Measurements from ENCODE around the gene PDZRN4.
"Not testable (repeated sequence)": the region's sequence is repeated elsewhere in the genome, so short reads cannot be mapped to it uniquely, and the experiment has no call there.

PDZRN4 gene

DNA sequence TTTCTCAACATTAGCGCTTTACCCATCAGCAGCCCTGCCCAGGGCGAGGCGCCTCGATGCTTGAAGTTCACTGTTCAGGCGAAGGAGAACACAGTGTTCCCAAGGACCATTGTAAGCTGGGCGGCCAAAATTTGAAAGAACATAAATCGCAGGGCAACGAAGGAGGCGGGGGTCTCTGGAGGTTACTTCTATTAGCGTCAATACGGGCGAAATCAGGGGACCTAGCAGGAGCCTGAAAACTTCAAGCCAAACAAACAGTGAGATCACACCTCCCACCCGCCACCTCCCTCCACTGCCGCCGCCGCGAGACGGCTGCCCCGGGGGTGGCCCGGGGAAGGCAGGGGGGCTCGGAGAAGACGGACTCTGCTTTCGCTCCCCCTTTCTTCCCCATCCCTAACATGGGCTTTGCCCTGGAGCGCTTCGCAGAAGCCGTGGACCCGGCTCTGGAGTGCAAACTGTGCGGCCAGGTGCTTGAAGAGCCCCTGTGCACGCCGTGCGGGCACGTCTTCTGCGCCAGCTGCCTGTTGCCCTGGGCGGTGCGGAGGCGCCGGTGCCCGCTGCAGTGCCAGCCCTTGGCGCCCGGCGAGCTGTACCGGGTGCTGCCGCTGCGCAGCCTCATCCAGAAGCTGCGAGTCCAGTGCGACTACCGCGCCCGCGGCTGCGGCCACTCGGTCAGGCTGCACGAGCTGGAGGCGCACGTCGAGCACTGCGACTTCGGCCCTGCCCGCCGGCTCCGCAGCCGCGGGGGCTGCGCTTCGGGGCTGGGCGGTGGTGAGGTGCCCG, at the start of gene PDZRN4:
Gene PDZRN4 (plus strand): TSS at position 263 of the 783 bp plus-strand sequence.
- DNase-seq, result no peak

DNA sequence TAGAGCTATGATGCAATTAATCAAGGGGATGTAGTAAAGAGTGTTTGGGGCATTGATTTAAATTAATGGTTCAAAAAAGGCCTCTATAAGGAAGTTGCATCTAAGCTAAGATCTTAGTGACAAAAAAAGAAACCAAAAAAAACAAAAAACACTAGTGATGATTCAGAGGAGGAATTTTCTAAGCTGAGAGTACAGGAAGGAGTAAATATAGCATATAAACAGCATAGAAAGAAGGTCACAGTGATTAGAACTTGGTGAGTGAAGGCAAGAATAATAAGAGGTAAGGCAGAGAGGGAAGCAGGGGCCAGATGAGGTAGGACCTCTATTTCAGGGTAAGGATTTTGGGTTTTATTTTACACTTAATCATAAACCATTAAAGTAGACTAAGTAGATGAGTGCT, 48.0 kb upstream of the PDZRN4 start:
- DNase-seq, result no peak

DNA sequence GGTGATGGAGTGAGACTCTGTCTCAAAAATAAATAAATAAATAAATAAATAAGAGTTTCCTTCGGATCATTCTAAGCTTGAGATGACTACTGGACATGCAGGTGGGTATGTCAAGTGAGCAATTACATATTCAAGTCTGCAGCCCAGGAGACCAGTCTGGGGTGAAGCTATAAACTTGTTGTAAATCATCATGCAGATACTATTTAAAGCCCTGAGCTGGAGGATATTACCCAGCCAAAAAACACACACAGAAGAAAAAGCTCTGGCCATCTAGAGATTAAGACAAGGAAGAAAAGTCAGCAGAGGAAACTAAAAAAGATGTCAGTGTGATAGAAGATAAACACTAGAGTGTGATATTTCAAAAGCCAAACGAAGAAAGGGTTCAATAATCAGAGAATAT, 47.0 kb upstream of the PDZRN4 start:
- DNase-seq, result no peak

DNA sequence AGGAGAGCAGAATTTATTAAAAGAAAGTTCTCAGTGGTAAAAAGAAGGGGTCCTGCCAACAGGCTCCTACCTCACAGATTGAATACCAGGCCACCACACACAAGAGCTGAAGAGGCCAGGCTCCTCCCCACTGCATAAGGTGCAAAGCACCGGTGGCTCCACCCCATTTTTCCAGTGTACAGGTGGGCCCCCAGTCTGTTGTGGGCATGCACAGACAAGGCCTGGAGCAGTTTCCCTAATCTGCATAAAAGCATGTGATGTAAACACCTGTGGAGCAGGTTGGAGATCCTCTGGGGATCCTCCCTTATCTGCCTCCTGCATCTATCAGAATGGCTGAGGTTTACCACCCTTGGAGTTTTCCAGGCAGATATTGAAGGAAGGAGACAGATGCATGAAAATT, 45.7 kb upstream of the PDZRN4 start:
- no peak for DNase-seq

DNA sequence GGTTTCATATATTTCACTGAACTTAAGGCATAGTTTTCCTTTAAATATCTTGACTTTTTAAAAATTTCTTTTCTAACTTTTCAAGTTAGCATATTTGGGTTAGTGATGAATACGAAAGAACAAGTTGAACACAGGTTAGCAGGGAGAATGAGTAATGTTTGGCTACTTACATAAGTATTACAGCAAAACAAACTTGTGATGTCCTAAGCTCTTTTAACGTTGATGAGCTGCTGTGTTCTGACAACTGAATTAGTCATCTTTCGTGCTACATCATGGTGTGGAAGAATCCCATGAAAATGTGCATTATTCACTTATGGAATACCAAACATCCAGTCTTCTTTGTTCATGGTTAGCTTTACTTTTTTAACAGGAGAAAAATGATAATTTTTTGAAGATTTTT, 36.3 kb upstream of the PDZRN4 start:
- DNase-seq, result no peak

DNA sequence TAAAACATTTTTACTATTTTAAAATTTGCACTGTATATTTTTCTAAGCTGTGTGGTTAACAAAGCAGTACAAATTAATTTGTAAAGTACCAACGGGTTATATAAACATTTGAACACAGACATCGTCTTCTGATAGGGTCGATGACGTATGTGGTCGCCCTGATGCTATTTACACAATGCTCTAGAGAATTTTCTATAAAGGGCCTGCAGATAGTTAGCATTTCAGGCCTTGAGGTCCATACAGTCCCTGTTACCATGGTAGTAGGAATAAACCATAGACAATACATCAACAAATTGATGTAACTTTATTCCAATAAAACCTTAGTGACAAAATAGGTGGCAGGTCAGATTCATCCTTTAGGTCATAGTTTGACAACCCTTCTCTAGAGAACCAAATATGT, 25.7 kb upstream of the PDZRN4 start:
- DNase-seq, result no peak

DNA sequence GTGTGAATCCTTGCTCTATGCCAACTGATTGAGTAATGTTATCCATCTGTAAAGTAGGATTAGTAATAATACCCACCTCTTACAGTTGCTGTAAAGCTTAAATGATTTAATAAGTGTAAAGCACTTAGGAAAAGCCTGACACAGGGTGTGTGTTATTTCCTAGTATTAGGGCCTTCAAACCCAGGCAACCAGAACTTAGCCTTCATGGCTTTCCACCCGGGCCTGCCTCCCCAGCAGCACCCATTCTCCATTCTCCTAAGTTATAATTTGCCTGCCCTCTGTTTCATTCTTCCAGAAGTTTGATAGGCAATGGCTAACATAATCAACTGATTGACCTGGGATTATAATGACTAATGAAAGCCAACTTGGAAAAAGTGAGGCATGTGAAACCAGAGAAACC, 20.4 kb upstream of the PDZRN4 start:
- DNase-seq, result no peak

DNA sequence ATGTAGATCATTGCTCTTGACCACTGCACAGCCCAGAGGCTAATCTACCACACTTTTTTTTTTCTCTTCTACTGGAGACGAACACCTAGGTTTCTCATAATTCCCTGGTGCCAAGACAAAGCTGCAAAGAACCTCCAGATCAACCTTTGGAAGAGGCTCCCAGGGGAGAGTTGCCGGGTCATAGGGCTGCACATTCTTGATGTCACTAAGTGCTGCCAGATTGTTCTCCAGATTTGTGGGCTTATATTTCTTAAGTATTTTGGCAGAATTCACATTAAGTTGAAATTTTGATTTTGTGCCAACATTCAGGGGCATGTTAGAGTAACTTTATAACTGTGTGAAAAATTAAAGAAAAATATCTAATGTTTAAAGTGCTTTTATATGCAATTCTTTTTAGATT, 13.5 kb upstream of the PDZRN4 start:
- no peak for DNase-seq

DNA sequence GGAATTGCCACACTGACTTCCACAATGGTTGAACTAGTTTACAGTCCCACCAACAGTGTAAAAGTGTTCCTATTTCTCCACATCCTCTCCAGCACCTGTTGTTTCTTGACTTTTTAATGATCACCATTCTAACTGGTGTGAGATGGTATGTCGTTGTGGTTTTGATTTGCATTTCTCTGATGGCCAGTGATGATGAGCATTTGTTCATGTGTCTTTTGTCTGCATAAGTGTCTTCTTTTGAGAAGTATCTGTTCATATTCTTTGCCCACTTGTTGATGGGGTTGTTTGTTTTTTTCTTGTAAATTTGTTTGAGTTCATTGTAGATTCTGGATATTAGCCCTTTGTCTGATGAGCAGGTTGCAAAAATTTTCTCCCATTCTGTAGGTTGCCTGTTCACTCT, 8.6 kb upstream of the PDZRN4 start:
- not testable (repeated sequence) for DNase-seq

DNA sequence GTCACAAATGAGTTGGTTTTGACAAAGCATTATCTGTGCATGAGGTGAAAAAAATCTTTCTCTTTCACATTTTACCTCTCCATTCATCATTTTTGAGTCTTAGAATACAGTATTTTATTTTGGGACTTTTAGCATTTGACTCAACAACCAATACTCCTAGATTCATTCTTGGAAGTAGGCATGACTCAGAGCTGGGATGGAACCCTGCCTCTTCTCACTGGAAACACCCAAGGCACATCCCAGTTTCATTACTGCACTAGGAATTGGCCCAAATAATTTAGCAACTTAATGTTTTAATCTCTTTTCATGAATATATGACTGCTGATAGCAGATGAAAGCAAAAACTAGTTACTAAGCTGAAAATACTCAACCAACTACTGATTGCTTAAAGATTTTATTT, 3.3 kb upstream of the PDZRN4 start:
- no peak for DNase-seq

DNA sequence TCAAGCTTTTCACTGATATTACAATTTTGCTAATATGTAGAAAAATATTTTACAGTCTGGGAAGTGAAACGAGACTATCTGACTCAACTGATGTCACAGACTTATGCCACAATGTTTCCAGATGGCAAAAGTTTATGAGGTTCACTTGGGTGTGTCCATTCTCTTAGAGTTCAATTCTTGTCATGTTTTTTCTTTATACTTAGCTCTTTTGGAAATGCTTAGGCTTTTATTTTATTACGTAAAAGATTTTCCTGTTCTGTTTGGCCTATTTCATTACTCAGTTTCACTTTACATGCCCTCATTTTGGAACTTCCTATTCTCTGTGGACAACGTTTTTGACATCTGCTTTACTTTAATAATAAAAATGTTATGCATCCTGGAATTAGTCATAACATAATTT, 2.1 kb upstream of the PDZRN4 start:
- no peak for DNase-seq

DNA sequence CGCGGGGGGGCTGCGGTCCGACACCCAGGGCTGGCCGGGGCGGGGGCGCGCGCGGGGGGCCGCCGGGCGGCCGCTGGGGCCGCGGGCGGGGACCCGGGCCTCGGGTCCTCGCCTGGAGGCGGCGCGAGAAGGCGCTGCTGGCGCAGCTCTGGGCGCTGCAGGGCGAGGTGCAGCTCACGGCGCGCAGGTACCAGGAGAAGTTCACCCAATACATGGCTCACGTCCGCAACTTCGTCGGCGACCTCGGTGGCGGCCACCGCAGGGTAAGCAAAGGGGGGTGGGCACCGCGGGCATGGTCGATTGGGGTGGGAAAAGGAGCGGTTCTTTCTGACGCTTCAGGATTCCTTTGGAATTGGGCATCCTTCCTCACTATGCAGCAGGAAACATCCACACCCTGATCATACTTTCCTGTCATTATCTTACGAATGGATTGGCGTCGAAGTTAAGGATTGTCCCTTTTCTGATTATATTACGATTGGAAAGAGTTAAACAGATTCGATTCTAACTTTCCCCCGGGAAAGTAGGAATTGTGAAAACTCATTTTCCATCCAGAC, 798 bp downstream of the PDZRN4 start:
- no peak for DNase-seq

DNA sequence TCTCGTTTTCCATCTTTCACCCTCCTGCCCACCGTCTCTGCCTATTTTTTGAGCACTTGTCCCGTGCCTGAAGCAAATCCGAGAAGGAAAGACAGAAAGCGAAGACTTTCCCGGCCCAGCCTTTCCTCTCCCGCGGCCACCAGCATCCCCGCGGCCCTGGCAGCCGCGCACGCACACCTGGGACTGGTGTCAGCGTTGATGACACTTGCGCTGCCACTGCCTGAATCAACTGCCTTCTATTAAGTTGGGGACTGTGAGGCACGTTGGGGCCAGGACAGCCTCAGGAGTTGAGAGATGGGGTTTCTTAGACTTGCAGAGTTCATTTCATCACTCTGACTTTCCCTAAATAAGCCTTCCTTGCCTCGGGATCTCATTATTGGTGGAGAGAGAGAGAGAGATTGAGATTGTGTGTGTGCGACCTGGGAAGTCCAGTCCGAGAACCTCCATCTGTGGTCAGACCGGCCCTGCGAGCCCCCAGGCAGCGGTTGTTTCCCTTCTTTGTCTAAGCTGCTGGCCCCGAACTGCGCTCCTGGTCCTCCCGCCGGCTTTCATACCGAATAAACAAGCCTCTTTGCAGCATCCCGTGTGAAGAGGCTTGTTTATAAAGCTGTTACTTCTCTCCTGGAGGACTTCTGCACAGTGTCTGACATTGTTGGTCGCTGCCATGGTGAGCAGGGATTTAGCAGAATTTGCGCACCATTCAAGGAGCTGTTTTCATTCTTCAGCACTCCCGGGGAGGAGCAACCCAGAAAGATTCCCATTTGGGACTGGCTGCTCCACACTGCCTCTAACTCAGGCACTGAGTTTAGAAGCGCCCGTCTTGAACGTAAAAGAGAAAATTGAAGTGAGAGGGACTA, 1.5 kb downstream of the PDZRN4 start:
- no peak for DNase-seq

DNA sequence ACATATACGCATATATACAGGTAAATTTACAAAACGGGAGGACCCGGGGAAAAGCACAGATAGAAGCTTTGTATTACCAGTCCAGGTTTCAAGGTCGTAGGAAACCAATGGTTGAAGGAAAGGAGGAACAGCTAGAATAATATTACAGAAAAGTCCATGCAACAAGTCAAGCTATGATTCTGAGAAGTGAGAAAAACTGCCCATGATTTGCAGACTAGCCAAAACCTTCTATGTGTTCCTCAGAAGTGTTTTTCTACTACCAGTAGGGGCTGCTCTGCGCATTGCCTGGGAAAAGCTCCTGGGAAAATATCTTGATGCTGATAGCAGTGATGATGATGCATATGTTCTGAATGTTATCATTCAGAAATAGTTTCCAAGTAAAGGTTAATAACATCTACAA, 2.2 kb downstream of the PDZRN4 start:
- no peak for DNase-seq

DNA sequence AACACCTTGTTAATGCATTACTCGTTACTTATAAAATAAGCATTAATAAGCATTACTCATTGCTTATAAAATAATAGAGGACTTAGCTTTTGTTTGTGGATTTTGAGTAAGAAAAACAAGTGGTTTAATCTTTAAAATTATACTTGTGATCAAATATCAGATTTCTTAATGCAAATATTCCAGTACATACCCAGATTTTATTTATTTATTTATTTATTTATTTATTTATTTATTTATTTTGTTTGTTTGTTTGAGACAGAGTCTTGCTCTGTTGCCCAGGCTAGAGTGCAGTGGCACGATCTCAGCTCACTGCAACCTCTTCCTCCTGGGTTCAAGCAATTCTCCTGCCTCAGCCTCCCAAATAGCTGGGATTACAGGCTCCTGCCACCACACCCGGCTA, 3.4 kb downstream of the PDZRN4 start:
- not testable (repeated sequence) for DNase-seq

DNA sequence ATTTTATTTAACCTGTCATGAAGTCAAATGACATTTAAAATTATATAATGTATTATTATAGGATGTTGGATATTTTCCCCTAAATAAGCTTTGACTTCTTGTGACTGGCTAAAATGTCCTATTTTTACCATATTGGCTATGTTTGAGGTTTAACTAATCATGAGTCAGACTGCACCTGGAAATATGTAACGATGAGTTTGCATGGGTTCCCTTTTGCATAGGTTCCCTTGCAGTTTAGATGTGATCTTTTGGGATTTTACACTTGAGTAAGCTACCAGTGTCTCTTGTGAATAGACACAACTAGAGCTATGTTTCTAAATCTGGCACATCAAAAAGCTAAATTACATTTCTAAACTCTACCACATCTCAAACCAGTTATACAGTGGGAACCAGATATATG, 5.2 kb downstream of the PDZRN4 start:
- DNase-seq, result no peak

DNA sequence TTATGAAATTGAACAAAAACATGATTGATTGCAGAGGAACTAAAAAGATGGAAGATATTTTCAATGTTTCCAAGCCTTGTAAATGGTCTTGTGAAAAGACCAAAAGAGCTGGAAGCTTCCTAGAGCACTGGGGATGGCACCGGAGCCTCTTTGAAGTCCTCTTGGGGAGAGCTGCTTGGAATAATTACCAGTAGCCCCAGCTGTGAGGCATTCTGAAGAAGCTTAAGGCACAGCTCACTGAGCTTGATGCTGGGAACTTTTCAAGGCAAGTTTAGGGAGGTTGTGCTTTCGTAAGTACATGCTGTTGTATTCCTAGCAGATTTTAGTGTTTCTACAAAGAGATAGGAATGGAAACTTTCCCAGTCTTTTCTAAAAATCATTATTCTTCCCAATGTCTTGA, 13.9 kb downstream of the PDZRN4 start:
- no peak for DNase-seq

DNA sequence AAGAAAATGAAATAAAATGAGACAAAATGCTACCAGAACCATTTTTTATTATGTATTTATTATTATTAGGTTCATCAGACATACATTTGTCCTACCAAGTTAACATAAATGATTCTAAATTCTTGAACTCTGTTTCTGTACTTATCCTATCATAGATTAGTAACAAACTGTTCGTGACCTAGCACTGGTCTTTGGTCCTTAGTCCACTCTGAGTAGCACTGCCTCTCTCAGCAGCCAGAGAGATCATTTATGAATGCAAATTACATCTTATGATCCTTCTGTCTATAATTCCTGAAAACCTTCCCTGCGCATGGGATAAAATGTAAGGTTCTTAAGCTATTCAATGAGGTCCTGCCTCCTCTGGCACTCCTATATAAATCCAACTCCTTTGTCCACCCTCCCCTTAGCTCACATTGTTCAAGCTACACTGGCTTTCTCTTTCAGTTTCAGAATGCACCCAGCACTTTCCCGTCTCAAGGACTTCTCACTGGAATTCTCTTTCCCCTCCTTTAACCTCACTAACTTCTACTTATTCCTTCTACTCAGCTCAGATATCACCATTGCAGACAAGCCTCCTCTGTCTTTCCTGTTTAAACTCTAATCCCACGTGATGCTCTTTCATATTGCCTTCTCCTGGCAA, 17.1 kb downstream of the PDZRN4 start:
- DNase-seq, result no peak

DNA sequence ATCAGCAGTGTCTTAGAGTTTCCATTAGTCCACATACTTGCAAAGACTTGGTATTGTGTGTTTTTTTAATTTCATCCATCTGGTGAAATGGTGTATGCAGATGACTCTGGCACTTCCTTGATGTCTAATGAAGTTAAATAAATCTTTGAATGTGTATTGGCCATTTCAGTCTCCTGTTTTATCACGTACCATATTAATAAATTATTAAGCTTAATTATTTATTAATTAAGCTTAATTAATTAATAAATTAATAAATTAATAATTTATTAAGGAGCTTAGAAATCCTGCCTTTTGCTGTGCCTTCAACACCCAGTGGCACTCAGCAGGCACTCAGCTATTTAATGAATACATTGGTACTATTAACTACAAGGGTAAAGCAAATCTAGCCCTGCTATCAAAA, 18.2 kb downstream of the PDZRN4 start:
- no peak for DNase-seq

DNA sequence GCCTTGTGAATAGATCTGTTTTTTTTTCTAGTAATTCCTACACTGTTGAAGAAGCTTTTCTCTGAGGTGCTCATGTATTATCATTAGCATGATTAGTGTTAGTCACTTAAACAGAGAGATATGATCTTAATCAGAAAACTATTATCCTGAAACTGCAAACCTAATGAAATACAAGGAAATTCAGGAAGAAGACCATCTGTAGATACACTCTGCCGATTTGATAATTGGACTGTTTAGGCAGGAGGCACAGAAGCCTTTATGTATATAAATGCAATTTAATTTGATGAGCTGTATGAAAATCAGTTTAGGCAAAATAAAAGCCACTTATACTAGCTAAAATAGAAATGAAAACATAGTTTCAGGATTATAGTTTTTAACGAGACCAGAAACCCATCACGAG, 23.3 kb downstream of the PDZRN4 start:
- no peak for DNase-seq

DNA sequence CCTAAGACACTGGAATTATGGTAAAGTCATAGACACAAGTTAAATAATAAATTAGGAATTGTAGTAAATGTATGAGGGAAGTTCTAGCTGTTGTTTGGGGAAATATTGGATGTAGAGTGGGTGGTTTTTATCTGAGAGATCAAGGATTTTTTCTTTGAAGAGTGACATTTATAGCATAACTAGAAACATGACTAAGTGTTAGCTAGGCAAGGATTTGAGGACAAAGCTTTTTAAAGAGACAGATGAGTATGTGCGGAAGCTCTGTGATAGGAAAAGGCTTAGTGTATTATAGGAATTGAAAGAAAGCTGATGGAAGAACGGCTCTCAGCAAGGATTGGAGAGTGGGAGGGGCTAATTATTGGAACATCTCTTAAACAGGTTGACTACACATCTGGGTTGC, 24.5 kb downstream of the PDZRN4 start:
- no peak for DNase-seq

DNA sequence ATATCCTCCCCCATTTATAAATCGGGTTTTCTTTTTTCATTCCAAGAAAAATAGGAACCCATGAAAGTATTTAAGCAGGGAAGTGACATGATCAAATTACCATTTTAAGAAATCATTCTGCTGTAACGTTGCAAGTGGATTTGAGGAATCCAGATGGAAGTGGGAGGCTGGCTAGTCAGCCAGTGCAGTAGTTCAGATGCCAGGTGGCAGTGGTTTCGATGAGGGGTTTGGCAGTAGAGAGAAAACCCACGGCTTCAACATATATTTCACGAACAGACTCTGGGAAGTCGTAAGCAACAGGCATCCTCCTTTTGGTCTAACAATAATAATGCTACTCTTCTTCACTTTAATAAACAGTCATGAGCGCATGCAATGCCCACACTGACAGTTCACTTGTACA, 25.0 kb downstream of the PDZRN4 start:
- no peak for DNase-seq

DNA sequence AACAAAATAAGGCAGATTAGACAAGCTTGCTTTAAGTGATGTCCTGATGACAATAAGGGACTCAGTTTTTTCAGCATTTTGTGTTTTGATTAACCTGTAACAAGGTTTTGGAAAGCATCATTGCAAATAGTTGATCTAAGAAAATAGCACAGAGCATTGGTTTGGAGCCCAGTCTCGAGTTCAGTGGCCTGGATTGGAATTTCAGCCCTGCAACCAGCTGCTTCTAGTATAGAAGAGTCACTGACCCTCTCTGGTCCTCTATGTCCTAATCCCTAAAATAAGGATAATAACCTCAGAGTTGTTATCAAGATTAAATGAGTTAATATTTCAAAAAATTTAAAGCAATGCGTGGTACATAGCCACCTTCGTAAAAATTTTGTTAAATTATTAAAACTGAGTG, 25.5 kb downstream of the PDZRN4 start:
- DNase-seq, result no peak

DNA sequence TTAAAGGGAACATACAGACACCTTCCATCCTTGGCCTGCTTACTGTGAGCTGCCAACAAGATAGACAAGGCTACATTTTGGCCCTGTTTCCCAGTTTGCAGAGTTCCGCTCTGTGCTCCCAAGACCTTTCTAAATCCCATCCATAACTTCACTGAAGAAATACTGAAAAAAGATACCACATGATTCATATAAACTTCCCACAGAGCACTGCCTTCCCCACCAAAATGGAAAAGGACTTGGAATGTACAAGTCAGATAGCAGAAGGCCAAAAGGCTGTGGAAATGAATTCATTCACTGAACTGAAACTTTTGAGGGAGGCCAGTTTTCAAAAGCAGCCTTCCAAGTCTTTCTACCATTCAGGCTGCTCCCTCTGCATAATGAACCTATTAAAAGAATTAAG, 29.6 kb downstream of the PDZRN4 start:
- no peak for DNase-seq

Data from CD4-positive, alpha-beta T cell treated with Interleukin-21 for 1 hour (primary cell).